GM18909 (cell line): ENCODE data around the gene ANKRD44.

Experiments
- ATAC-seq: cut with Tn5 transposase; IDR thresholded peaks from one replicate; pipeline ENCODE4 v1.9.1; 2021; ENCODE audit warnings: mild to moderate bottlenecking; ENCODE audit not compliant: unreplicated experiment, poor library complexity

Gene ANKRD44

DNA sequence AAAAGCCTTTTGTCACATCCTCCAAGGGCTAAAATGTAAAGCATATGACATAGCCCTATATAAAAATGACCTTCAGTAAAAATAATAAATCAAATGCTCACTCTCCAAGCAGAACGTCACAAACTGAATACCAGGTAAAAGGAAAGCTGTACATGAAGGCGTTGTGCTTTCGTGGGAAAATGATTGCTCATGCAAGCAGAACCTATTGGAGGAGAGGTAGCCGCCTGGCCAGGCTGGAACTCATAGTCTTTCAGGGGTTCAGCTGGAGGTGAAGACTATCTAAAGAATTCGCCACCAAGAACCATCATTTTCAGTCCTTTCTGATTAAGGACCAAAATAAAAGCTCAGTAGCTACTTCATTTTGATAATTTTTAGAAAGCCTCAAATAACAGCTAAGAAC, 44.7 kb downstream of the ANKRD44 start:
- no peak for ATAC-seq

DNA sequence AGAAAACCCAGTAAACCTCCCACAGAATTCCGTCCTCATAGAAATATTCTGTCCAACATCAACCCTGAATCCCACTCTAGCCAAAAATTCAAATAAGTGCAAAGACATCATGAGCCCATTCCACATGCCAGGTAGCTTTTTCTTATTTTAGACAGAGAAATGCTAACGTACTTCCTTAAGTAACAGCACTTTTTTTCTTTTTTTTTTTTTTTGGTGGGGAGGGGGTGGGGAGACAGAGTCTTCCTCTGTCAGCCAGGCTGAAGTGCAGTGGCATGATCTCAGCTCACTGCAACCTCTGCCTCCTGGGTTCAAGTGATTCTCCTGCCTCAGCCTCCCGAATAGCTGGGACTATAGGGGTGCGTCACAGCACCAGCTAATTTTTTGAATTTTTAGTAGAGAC, 45.5 kb downstream of the ANKRD44 start:
- ATAC-seq = no peak

DNA sequence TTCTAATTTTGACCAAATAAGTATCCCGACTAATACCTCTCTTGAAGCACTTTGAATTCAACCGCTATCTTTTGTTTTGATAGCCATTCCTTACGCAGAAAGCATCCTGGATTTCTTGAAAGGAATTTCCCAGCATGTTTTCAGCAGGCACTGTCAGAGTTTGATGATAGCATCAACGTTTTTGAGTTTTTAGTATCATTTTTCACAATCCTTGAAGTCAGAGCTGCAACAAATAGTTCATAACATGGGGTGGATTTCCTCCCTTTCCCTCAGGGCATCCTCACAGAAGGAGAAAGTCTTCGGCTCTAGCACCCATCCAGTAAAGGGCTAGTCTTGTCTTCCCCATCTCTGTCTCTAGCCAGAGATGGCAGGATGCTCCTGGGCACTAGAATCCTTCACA, 46.2 kb downstream of the ANKRD44 start:
- ATAC-seq = no peak

- no peak for ATAC-seq
Observed at GRCh38 chr2:197263077-197263476, 47.5 kb downstream of the ANKRD44 start.

DNA sequence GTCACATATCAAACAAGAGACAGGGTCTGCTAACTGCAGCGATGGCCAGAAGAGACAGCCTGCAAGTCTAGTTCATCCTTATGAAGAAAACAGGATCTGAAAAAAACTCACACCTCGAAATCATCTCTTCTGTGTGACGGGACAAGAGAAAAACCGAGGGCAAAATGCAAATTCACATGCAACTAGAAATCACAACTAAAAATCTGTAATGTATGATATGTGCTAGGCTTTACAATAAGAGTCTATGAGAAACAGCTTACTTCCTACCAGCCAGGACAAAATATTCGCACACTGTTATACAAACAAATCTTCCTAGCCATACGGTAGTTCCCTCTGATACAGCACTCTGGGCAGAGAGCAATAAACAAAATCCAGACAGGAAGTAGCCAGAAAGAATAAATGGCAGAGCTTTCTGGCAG, 48.8 kb downstream of the ANKRD44 start:
- peak; percentile 68 for ATAC-seq

DNA sequence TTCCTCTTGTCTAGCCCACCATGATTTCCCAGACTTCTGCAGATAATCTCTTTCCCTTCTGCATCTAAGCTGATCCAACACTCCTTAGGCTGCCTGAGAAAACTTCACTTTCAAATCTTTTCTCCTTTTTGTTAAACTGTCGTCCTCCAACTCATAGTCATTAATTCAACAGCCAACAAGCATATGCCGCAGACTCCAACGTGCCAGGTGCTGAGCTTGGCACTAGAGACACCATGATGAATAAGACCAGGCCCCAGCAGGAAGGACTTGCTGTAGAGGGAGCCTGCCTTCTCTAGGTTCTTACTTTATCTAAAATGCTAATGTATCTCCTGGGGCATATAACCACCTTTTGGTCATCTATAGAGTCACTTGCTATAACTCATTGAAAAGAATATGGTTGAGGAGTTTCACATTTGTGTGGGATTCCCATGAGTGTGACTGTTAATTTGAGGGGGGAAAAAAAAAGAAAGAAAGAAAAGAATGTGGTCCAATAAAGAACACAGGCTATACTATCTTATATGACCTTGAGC, 51.0 kb downstream of the ANKRD44 start:
- no peak for ATAC-seq

GRCh38 chr2:197258580-197258979, 52.0 kb downstream of the ANKRD44 start:
- ATAC-seq = no peak

- no peak for ATAC-seq
Observed at GRCh38 chr2:197256547-197257170, 53.9 kb downstream of the ANKRD44 start.

GRCh38 chr2:197256021-197256420, 54.6 kb downstream of the ANKRD44 start:
- ATAC-seq = no peak

DNA sequence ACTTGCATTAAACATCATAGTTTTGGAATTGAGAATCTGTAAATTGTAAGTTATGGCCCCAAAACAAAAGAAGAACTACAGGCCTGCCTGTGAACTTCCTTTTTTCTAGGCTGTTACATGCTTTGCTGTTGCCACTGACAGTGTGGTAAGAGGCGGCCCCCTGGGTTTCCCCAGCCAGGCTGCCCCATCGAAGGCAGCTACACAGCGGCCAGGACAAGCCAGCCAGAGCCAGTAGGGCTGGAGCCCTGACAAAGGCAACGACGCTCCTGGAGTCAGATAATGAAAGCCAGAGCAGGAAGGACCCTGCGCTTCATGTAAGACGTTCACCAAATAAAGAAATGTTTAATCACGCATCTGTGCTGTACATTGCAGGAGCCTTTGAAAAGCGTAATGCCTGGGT, 55.0 kb downstream of the ANKRD44 start:
- peak; percentile 97 for ATAC-seq

DNA sequence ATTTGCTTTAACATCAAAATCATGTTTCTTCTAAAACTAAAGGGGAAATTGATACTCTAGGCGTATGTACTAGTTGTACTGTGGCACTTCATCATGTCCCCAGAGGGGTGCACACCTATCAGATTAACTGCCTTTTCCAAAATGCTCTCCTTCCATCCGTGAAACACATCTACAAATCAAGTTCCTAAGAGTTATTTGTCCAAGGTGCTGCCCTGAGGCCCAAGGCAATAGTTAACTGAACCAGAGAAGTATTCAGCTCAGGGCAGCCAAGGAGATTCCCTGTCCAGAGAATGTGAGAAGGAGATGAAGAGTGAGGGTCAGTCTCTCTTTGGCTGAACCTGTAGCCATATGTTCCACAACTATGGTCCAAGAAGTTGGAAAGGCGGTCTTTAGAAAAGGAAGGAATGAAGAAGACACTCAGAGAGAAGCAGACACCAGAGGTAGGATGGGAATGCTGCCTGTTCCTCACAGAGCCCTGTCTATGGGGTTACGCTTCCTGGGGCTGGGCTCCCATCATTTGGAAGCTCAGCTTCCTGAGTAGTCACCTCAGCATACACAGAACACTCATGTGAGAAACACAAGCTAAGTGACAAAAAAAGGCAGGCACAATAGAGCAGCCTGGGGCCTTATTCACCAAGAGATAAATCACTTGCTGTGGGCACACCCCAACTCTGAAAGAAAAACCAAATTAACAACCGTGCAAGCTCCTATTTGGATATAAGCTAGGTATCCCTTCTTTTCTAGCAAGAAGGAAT, 55.6 kb downstream of the ANKRD44 start:
- peak; percentile 43 for ATAC-seq

DNA sequence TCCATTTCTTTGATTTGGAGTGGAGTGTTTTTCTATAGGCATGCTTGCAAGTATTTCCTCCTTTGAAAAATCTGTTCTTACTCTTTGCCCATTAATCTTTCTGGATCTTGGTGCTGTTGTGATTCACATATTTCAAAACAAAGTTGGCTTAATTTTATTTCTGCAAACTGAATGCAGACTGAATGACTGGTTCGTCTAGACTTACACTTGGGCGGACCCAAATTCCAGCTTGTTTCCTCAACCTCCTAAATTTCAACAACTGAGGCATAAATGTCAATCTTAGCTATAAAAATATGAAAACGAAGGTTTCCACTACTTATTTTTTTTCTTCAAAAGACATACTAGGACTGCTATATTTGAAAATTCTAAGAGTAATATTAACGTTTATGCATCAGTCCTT, 59.0 kb downstream of the ANKRD44 start:
- ATAC-seq = no peak

DNA sequence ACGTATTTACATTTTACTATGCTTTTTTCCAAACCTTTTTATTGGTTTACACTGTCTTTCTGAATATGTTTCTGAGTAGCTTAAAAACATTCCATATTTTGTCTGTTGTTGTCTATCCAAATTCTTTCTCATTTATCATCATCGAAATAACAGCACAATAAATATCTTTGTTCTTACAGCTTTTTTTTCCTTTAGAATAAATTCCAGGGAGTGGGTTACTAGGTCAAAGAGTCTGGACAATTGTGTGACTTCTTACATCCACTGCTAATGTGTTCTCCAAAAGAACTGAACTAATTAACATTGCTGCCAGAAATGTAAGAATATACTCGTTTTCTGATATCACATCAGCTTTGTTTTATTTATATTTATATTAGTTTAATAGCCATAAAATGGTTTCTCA, 59.4 kb downstream of the ANKRD44 start:
- no peak for ATAC-seq

DNA sequence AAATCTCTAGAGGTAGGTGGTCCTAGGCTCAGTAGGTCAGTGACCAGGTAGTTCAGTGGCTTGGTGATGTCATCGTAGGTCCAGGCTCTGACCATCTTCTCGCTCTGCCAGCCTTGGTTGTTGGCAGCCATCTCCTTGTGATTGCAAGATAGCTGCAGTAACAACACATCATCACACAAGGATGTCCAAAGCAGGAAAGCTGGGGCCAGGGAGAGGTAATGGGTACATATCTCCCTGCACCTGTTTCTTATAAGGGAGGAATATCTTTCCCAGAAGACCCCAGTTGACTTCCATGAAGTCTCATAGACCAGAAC, 60.5 kb downstream of the ANKRD44 start:
- no peak for ATAC-seq

- no peak for ATAC-seq
Observed at GRCh38 chr2:197249381-197250083, 61.0 kb downstream of the ANKRD44 start.

DNA sequence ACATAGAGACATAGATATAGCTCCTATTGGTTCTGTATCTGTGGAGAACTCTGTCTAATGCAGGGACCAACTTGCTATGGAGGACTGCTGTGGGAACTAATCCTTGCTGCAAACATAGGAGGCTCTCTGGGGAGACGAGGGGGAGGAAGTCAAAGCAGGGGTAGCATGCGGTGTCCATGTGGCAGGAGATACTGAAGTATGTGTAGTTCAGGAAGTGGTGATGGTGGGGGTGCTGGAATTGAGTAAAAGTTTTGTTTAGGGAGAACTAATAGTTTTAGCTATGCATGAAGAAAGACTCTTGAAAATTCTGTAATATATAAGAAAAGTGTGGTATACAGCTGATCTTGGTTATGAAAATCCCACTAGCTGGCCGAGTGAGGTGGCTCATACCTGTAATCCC, 62.0 kb downstream of the ANKRD44 start:
- ATAC-seq = peak; percentile 57

GRCh38 chr2:197248001-197248401, 62.6 kb downstream of the ANKRD44 start:
- ATAC-seq = no peak

- peak; percentile 78 for ATAC-seq
Observed at GRCh38 chr2:197247083-197247482, 63.5 kb downstream of the ANKRD44 start.

DNA sequence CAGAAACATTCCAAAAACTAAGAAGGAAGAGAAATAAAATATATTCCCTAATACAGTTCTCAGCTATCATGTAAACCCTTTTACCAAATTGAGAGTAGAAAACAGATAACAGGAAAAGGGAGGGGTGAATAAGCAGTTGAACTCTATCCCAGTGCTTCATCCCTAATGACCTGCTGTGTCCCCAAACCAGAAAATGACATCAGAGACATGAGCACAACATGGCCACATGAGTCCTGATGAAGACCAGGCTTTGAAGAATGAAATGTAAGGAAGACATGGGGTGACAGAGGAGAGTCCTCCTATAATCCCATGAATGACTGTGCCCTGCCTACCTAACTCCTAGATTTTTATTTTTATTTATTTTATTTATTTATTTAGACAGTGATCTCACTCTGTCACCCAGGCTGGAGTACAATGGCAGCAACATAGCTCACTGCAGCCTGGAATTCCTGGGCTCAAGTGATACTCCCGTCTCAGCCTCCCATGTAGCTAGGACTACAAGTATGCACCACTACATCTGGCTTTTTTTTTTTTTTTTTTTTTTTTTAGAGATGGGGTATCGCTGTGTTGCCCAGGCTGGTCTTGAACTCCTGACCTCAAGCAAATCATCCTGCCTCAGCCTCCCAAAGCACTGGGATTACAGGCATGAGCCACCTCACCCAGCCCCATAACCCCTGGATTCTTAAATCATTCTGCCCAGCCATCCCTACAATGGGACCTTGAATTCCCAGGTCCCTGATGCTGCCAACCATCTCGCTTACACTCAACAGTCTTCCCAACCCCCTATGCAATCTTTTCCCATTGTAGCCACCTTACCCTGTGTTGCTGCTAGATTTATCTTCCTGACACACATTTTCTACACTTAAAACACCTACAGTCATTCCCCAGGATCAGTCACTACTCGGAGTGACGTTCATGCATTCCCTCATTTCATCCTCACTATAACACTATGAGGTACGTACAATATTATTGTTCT, 64.5 kb downstream of the ANKRD44 start:
- no peak for ATAC-seq

DNA sequence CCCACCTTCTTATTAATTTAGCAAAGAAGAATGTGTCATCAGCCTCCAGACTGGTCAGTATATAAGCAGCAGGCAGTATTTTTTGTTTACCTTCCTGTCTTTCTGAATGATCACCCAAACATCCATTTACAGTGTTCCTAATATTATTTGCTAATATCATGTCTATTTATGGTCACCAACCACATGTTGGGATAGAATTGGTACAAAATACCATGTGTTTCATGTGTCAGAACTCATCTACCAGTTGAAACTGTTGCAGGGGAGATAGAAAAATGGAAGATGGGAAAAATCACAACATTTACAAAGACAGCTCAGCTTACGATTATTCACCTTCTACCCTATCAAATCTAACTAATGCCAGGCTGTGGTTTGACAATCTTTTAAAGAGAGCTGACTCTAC, 66.2 kb downstream of the ANKRD44 start:
- no peak for ATAC-seq
